AML-193 (cell line): ENCODE results near the gene ZAR1L.

Experiments used
- DNase-seq, 2 experiments: peaks; one replicate each; lab custom pipeline; 2025; lab: John Stamatoyannopoulos, UW

ZAR1L gene

GRCh38 chr13:32300920-32301319, 14.2 kb downstream of the ZAR1L start:
- DNase-seq = no peak

- no peak for DNase-seq
These were observed 14.8 kb downstream of the ZAR1L start for GRCh38 chr13:32300406-32300805.

DNA sequence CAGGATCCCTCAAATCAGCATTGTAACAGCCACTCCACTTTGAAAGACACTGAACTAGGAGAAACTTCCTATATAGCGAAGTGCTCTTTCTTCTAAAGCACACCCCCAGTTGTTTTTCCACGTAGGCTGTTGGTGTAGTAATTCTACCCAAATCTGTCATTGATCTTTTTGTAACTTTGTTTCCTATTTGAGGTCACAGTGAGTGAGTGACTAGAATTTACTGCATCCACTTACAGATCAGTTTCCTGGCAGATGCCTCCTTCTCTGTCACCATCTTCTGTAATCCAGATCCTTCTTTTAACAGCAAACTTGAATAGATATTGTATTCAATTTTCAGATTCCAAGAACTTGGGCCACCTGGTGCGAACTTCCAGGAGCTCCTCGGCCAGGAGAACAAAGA, 15.3 kb downstream of the ZAR1L start:
- DNase-seq = no peak

- no peak for DNase-seq
These were observed 16.5 kb downstream of the ZAR1L start for GRCh38 chr13:32298695-32299094.

- DNase-seq = no peak
These were observed 18.0 kb downstream of the ZAR1L start for GRCh38 chr13:32297206-32297605.

DNA sequence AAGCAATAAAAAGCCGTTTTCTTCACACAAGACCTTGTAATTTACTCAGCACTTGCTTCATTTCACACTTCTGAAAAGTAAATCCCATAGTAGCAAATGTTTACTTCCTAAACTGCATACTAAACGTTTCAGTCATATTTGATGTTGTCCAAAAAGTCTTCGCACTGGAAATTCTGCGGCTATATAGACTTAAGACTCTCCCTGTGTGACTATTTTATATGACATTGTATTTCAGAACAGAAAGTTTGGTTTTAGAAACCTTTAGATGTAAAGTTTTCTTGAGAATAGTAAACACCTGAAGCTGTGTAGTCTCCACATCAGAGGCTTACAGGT, 29.6 kb downstream of the ZAR1L start:
- no peak for DNase-seq

GRCh38 chr13:32284927-32285632, 30.1 kb downstream of the ZAR1L start:
- DNase-seq = no peak

DNA sequence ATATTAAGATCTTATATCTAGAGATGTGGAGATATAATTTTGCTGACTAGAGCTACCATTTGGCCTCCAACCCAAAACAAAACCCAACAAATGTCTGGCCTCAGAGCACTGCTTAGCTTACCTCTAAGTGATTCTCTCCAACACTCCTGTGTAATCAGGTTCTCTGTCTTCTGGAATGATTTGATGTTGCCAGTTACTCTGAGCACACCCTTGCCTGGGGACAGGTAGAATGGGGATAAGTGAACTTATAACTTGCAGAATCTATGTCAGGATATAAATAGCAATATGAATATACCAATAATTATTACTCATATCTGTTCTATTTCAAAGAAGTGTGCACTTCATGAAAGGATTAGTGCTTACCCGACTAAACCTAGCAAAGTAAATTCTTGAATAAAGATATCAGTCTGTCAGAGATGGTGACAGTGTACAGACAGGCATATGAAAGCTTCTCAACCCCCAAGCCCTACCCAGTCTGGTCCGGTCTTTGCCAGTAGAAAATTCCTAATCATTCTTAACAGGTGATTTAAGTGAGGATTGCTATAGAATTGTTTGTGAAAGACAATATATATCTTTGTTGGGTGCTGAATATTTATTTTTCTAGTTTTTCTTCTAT, 33.0 kb downstream of the ZAR1L start:
- no peak for DNase-seq

- DNase-seq = no peak
These were observed 34.1 kb downstream of the ZAR1L start for GRCh38 chr13:32281096-32281495.

DNA sequence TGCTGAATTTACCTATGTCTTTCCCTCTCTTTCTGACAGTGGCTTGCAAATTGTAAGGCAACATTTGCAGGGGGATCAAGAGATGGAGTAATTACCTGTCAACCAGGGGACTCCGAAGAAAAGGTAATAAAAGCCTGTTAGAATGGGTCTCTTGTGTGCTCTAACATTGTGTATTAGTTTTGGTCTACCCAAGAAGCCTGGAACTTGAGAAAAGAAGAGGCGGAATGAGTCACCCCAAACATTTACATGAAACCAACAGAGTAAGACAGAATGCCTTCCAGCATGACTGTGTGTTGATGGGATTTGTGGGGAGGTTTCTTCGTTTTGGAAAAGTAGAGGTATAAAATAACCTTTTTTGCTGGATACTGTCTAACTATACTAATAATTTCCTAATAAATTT, 36.7 kb downstream of the ZAR1L start:
- no peak for DNase-seq

DNA sequence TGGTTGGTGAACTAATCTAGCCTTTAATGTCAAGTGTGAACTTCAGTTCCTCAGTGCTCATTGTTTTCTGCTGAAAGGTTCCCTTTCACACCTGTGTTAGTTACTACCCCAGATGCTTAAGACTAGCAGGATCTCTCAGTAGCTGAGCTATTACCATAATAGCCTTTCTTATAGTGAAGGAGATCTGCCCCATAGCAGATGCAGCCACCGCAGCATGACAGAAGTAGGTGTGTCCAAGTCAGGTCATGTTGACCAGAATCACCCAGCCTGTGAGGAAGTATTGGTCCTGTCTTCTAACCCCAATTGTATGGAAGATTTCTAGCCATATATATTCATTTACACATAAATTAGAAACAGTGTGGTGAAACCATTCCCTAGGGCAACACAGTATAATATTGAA, 37.3 kb downstream of the ZAR1L start:
- no peak for DNase-seq

DNA sequence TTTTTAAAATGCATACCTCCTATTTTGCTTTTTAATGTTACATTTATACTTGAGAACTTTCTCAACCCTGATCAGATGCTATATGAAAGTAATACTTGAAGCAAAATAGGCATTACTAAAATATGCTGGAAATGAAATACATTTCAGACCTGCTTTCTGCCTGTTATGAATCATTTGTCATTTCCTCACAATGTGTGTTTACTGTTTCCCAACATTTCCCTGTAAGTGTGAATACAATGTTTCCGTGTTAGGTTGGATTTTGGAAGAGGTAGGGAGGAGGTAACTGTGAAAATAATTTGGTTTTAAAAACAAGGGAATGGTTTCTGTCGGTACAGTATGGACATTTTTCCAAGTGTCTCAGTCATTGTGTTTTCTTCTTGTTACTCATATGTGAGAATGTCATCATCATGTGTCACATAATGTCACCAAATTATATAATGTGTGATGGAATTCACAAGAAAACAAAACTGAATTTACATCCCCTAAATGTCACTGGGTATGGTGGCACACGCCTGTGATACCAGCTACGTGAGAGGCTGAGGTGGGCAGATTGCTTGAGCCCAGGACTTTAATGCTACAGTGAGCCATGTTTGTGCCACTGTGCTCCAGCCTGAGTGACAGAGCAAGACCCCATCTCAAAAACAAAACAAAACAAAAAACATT, 43.0 kb downstream of the ZAR1L start:
- DNase-seq = no peak

DNA sequence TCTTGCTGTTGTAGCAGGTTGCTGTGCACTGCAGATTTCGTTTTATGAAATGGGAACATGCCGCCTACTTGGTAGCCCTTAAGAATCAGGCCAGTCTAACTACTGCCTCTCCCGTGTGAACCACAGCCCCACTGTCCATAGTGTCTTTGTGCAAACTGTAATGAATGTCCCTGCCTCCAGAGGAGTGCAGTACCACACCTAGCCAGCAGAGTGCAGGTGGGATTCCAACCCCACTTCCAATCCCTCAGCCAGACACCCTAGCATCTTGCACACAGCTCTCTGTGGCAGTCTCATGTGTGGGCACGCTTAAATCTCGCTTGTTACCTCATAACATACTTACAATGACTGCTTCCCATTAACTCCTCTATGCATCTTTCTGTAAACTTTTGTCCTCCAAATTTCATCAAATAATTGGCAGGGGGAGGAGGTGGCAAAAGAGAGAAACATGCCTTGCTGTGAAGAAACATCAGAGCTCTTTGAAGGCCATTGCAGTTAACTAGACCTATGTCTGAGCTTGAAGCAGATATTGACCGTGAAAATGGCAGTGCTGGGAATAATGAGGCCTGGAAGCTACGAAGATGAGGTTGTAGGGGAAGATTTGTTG, 47.2 kb downstream of the ZAR1L start:
- DNase-seq = peak; percentile 36 to 40

DNA sequence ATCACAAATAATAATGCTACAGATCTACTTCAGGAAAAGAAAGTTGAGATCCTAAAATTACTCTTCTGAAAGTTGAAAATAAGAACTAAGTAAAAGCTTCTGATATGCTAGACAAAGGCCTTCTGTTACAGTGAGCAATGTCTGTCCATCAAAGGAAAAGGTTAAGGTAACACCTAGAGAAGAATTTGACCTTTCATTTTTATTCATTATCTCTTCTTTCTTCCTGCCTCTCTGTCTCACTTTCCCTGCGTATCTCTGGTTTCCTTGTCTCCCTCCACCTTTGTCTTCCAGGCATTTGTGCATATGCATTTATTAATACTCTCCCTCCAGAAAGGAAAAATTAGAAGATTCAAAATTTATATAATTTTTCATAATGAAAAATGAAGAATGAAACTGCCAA, 49.0 kb downstream of the ZAR1L start:
- DNase-seq = no peak

DNA sequence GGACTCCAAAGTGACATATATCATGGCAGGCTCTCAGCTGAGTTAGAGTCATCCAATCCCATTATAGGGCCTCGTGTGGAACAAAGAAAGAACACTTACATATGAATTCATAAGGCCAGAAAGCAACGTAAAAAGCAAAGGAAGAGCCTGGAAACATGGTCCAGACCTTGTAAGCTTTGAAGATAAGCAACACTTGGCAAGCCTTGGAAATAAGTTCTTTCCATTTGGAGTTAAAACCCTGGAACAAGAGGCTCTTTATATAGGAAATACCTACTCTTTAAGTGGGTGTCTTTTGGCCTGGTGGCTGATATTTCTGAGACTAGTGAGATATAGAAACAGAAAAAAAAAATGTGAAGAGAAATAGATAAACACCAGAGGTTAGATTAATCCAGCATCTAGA, 49.4 kb downstream of the ZAR1L start:
- DNase-seq = no peak

GRCh38 chr13:32264407-32264806, 50.8 kb downstream of the ZAR1L start:
- DNase-seq = no peak

DNA sequence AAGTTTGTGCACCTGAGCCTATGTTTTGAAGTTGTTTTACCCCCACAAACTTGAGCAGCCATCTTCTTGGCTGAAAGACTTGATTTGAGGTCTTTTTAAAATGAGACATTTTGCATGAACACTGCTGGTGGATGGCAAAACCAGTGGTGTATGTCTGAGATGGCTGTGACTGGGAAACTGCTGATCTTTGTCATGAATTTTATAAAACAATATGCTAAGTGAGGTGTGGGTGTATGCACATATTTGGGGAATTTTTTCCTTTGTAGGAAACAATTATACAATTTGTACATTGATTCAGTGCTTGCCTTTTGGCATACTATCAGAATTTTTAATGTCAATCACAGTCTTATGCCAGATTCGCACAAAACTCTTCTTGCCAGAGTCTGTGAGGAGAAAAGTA, 52.5 kb downstream of the ZAR1L start:
- no peak for DNase-seq

GRCh38 chr13:32262165-32262564, 53.0 kb downstream of the ZAR1L start:
- DNase-seq = no peak

GRCh38 chr13:32261567-32261966, 53.6 kb downstream of the ZAR1L start:
- no peak for DNase-seq

GRCh38 chr13:32259116-32259515, 56.0 kb downstream of the ZAR1L start:
- no peak for DNase-seq

- DNase-seq = no peak
These were observed 57.5 kb downstream of the ZAR1L start for GRCh38 chr13:32257649-32258048.

DNA sequence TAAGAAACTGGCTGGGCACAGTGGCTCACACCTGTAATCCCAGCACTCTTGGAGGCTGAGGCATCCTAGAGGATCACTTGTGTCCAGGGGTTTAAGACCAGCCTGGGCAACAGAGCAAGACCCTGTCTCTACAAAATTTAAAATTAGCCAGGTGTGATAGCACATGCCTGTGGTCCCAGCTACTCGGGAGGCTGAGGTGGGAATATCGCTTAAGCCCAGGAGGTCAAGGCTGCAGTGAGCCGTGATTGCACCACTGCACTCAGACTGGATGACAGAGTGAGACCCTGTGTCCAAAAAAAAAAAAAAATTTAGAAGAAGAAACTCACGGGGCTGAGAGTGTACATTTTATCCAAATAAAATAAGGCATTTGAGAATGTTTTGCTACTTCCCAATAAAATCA, 58.9 kb downstream of the ZAR1L start:
- no peak for DNase-seq

DNA sequence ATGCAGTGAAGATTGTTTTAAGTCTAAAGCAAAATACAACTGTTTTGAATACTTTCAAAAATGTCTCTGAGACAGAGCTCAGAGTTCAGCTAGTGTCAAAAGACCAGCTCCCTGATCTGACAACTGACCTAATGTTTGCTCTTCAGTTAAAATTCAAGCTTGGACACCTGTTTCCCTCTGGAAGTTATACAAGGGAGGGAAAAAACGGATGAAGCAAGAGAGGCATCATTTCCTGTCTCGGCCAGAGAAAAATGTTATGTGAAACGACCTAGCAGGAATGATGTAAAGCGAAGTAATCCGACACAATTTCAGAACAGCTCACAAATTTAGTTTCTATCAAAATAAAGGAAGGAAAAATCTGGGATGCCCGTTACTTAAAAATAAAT, 59.4 kb downstream of the ZAR1L start:
- DNase-seq = no peak
